Adrenal gland (tissue), 5 donors: ENCODE data around the gene FGF21.

Source experiments
- CTCF ChIP-seq, 6 experiments: fragments of 450-650 bp in 4 of 6; fragments of 200-600 bp in 2 of 6; sonication (generic) in 1 of 6; IDR thresholded peaks; 1 replicate in 5 of 6; 2 replicates in 1 of 6; pipeline versions ENCODE4 v1.5.1 to v1.8.0; 2016 to 2021; ENCODE audit warnings: antibody characterized with exemption in 6 of 6, mild to moderate bottlenecking in 2 of 6, moderate library complexity in 1 of 6
- POLR2A ChIP-seq, 2 donors: fragments of 450-650 bp; IDR thresholded peaks; one replicate each; pipeline ENCODE4 v1.6.1; 2017; ENCODE audit warnings: antibody characterized with exemption in 2 of 2, mild to moderate bottlenecking in 2 of 2, moderate library complexity in 1 of 2
- donor health status: DM: no; HTN: no; CAD: no.

GRCh38 chr19:48795685-48796070 is 40.4 kb downstream of the FGF21 start:
- no peak for TF ChIP-seq CTCF (IDR thresholded peaks at IDR 0.05)
- no peak for TF ChIP-seq POLR2A (IDR thresholded peaks at IDR 0.05)
